SHP77 treated with DMSO at 0.1 percent for 48 hours (cell line): ENCODE data around the gene CLEC20A.

Experiments used
- DNase-seq: peaks from one replicate; lab custom pipeline; 2025; lab: John Stamatoyannopoulos, UW

The CLEC20A gene

DNA sequence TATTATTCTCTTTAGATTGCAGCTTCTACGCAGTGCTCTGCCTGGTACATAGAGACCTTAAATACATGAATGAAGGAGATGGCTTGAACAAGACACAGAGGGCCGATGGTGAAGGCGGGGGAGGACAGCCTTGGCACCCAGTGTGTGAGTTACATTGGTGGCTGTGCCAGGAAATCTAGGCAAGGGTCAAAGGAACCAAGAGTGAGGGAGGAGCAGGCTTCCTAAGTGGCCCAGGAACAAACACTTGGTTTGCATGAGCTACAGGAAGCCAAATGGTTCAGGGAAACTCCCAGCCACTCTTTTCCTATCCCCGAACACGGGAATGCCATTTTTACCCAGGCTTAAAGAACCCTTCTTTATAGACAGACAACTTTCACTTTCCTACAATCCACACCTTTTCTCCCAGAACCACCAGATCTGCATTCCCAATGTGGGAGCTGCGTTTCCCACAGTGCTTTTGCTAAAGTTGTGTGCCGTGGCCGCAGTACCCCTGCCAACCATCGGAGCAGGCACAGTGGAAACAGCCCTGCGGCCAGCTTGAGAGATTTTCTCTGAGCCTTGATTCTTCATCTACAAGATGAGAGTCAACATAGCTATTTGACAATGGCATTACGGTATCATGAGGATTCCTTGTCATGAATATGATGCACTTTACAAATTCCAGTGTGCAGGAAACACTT, 3.5 kb upstream of the CLEC20A start:
- DNase-seq = no peak

- DNase-seq = no peak
These were observed 2.3 kb upstream of the CLEC20A start for GRCh38 chr1:178498896-178499675.

DNA sequence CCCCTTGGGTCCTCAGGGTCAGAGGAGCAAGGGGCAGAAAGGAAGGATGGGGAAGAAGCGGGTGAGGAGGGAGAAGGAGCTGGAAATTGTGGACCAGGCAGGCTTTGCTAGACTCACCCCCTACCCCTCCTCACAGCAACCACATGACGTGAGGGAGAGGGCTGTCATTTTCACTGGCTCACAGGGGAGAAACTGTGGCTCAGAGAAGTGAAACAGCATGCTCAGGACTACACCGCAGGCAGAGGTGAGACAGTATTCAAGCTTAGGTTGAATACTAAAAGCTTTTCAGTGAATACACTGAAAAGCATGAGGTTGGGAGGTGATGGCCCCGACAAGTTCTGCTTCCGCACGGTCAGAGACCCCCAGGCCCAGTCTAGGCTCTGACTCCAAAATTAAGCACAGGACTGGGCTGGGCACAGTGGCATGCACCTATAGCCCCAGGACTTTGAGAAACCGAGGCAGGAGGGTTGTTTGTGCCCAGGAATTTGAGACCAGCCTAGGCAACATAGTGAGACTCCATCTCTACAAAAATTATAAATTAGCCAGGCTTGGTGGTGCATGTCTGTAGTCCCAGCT, 1.2 kb upstream of the CLEC20A start:
- DNase-seq = no peak

DNA sequence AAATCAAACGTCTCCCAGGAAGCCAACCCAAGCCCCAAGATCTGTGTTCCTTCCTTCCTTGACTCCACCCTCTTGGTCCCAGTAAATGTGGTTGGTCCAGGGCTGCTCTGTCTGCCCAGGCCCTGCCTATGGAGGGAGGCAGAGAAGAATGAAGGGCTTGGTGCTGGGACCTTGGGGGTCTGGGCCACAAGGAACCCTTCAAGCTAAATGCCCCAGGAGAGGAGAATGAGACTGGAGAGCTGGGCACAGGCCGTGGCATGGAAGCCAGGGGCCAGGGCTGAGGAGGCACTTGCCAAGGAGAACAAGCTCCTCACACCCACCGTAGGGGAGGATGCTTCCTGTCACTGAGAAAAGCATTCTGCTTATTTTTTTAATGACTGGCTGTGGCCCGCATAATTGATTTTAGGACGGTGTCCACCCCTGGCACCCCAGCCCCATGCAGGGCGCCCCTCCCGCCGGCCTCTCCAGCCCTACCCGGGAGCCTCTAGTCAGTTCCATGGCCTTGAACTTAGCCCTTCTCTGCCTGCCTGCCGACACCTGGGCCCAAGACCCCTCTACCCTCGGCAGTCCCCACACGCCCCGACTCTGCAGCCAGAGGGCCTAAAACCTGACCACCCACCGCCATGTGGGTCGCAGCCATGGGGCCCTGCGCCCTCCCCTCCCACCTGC, 889 bp downstream of the CLEC20A start:
- DNase-seq = no peak

GRCh38 chr1:178495158-178495557, 1.6 kb downstream of the CLEC20A start:
- DNase-seq = no peak

GRCh38 chr1:178494569-178494971, 2.2 kb downstream of the CLEC20A start:
- no peak for DNase-seq

DNA sequence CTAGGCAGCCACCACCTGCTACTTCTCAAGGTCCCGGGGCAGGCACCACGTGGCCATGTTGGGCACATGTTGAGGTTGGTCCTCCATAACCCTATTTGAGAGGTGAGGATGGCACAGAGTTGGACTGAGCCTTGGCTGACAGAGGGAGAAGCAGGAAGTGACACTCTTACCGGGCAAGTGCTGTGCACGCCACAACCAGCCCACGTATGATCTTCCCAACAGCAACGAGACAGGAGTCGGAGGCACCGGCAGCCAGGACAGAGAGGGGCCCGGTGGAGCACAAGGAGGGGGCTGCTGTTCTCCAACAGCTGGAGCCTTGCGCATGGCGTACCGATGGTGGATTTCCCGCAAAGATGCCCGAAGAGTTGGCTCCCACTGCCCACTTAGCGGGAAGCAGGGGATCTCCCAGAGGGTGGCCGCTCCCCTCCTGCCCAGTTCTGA, 3.4 kb downstream of the CLEC20A start:
- no peak for DNase-seq

DNA sequence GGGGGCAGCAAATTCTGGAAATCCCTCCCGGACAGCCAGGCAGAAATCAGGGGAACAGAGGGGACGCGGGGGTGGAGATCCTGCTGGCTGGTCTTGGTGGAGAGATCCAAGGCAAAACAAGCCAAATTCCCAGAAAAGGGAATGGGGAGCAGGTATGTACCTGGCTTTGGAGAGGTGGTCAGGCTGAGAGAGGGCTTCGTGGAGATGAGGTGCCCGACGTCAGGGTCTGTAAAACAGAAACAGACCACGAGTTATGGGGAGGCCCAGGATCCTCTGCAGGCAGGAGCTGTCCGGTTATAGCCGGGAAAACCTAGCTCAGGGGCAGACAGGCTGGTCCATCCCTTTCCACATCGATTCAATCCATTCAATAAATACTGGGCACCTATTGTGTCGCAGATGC, 4.4 kb downstream of the CLEC20A start:
- DNase-seq = no peak

GRCh38 chr1:178491721-178492120, 5.0 kb downstream of the CLEC20A start:
- DNase-seq = no peak

GRCh38 chr1:178490967-178491366, 5.8 kb downstream of the CLEC20A start:
- no peak for DNase-seq

DNA sequence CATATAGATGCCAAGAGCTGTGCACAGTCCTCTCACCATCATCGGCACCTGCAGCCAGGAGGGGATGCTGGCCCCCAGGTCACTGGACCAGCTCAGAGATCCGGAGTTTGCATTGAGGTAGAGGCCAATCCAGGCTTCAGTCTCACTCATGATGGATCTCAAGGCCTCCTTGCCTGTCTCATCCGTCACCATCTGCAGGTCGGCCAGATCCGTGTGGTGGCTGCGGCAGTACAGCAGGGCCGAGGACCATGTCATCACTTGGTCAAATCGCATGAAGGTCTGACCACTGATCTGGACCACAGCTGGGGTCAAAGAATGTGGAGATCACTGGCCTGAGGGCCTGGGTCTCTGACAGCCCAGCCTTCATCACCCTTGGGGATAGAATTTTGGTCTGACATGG, 6.6 kb downstream of the CLEC20A start:
- no peak for DNase-seq

- no peak for DNase-seq
These were observed 7.4 kb downstream of the CLEC20A start for GRCh38 chr1:178489399-178489798.

DNA sequence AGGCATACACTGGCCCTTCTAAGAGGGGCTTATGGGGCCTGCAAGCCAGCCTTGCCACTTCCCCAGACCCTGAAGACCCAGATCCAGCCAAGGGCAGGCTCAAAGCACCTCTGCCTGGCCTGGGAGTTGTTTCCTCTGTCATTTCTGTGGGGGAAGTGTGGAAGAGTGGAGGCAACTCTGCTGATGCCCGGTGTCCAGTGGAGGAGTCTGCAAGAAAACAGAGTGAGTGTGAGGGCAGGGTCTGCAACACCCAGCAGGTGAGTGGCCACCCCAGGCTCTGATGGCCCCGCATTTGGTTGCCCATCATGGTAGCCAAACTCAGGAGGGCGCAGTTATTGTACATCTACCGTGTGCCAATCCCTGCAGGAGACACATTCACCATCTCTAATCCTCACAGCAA, 8.4 kb downstream of the CLEC20A start:
- DNase-seq = no peak

- DNase-seq = no peak
These were observed 9.6 kb downstream of the CLEC20A start for GRCh38 chr1:178487070-178487615.

DNA sequence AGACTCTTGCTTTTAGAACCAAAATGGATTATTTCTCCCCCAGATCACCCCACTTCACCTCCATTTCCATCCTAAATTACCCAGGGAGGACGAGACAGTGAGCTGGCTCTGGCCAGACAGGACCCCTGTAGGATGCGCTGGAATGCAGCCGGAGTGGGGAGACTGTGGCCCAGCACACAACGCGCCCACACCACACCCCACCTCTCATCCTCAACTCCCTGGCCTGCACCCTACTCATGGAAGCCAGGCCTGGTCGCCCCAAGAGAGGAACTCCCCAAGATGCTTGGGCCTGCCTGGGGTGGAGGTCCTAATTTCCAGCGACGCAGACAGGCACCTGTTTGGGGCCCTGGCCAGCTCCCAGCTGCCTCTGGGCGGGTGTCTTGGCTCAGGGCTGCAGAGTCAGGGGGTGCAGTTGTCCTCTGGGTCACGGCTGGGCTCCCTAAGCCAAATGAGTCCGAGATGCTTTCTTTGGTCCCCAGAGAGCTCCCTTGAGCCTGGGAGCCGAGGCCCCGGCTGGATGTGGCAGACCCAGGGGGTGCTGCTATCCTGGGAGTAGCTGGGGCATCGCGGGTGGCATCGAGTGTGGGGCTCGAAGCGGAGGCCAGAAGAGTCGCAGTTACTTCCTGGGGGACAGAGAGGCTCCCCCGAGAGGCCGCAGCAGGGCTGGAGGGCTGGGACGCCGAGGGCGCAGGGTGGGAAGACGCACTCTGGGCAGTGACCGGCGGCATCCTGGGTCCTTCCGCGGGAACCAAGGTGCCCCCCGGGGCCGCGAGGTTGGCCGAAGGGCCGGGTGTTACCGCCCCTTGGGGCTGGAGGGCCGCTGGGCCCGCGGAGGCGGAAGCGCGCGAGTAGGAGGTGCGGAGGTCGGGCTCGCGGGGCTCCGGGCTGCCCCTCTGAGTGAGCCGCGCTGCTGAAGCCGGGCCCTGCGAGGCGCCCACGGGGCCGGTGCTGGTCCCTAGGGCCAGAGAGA, 10.4 kb downstream of the CLEC20A start:
- DNase-seq = no peak

DNA sequence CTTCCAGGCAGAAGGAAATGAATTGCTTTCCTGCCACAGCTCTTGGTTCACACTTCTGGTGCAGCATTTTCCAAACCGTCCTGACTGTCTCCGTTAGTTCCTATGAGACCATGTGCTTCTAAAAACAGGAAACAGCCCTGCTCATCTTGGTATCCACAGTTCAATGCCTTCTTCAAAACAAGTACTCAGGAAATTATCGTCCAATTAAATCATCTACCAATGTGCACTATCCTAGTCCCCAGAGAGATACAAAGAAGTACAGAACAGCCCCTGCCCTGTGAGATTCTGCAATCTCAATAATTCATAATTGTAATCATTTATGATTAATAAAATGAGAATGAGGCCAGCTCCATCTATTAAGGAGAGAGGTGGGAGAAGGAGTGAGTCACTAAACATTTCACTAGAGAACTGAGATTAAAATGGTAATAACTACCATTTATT, 11.2 kb downstream of the CLEC20A start:
- no peak for DNase-seq

DNA sequence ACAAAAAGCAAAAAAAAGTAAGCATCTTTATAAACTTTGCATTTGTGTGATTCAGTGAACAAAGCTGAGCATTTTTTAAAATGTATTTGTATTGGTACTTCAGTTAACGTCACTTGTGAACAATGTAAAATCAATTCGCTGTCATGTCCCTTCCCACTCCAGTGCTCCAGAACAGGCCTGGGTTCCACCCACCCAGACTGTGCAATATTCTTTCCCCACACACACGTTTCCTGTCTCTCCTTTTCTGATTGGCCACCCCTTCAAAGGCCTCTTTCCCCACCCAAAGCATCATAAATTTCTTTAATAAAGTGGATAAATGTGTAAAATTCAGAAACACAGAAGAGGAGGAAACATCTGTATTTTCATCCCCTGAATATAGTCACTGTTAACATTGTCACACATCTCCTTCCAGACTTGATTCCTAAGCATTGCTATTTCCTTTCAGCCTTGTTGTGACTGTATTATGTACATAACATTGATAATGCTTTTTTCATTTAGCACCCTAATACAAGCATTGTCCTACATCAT, 12.0 kb downstream of the CLEC20A start:
- DNase-seq = no peak

DNA sequence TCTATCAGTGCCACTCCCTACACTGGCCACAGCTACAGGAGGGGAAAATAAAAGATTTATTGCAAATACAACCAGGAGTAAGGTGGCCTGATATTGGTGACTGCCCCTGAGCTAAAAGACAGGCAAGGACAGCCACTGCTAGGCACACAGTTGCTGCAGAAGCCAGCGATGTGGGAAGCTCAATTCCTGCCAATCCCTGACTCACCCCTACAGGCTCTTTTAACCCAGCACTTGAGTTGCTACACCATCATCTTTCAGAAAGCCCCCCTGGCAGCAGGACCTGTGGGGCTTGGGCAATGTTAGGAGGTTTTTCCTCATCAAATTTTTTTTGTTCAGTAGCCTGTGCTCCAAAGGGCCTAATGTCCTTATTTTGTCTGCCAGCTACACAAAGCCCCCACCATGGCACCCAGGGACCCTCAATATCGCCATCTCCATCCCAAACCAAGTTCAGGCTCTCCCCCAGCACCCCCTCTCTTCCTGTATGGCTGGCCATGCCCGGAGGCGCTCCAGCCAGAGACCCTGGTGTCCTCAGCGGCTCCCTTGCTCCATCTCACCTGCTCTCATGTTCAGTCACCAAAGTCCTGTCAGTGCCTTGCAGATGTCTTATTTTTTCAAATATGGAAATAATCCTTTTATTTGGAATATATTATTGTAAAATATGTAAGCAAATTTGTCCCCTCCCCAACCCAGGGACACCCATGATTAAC, 13.4 kb downstream of the CLEC20A start:
- DNase-seq = no peak

DNA sequence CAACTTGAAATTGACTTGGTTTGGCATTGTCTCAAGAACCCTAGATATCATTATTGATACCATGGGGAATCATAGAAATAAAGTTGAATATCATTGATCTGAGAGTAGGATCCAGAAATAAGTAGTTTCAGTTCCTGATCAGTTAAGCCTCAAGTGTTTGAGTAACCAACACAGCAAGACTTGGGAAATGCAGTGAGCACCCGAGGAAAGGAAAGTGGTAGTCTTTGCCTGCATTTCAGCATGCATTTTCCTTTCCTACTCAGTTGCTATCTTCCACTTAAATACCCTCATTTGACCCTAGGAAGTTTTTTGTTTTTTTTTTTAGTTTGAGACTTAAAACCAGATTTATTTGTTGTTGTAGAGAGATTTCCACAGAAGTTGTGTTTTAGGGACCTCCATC, 18.9 kb downstream of the CLEC20A start:
- DNase-seq = no peak

GRCh38 chr1:178477373-178477772, 19.4 kb downstream of the CLEC20A start:
- no peak for DNase-seq
